Fibroblast of lung (primary cell): ENCODE data around the gene MRPS34. TPM values are rescaled to one million over a fixed set of nuclear protein-coding genes. Genes with fewer than 3 reads are reported as not detected.

Experiments
- DNase-seq, 2 donors: peaks; one replicate each; pipeline versions ENCODE4 v3.0.0 to v3.0.0-alpha.2; 2010; ENCODE audit warnings: low read depth in 2 of 2
- H2AFZ ChIP-seq: 2 replicates; pipeline ENCODE4 v1.5.1; 2012; ENCODE audit warnings: low read length, control low read depth, inconsistent platforms
- H3K27ac ChIP-seq: 2 replicates; pipeline ENCODE4 v1.5.1; 2011; ENCODE audit warnings: low read length, control low read depth; ENCODE audit not compliant: insufficient read depth
- H3K27me3 ChIP-seq: 2 replicates; pipeline ENCODE4 v1.5.1; 2011; ENCODE audit warnings: mild to moderate bottlenecking, low read length; ENCODE audit not compliant: control insufficient read depth, insufficient read depth
- H3K36me3 ChIP-seq: 2 replicates; pipeline ENCODE4 v1.5.1; 2011; ENCODE audit warnings: low read length; ENCODE audit not compliant: control insufficient read depth, insufficient read depth
- H3K4me1 ChIP-seq: 2 replicates; pipeline ENCODE4 v1.5.1; 2011; ENCODE audit warnings: low read length; ENCODE audit not compliant: control insufficient read depth, insufficient read depth; ENCODE audit errors: extremely low read depth
- H3K4me2 ChIP-seq: 2 replicates; pipeline ENCODE4 v1.5.1; 2011; ENCODE audit warnings: low read length, control low read depth; ENCODE audit not compliant: insufficient read depth; ENCODE audit errors: extremely low read depth
- H3K4me3 ChIP-seq, 4 experiments: fragments of 200-600 bp in 1 of 4; sonication (generic) in 1 of 4; replicated peaks in 1 of 4; 2 replicates each; pipeline ENCODE4 v1.5.1; 2011 to 2016; ENCODE audit warnings: low read length in 4 of 4, low read depth in 3 of 4, mild to moderate bottlenecking in 3 of 4, control low read depth in 2 of 4, inconsistent platforms in 1 of 4, mixed read lengths in 1 of 4; ENCODE audit not compliant: insufficient read depth in 1 of 4; ENCODE audit errors: control extremely low read depth in 1 of 4
- H3K79me2 ChIP-seq: 2 replicates; pipeline ENCODE4 v1.5.1; 2012; ENCODE audit warnings: mild to moderate bottlenecking, low read length, inconsistent platforms; ENCODE audit not compliant: control insufficient read depth, insufficient read depth
- H3K9ac ChIP-seq: 2 replicates; pipeline ENCODE4 v1.5.1; 2011; ENCODE audit warnings: mild to moderate bottlenecking, low read length, control low read depth; ENCODE audit not compliant: insufficient read depth
- H3K9me3 ChIP-seq: 2 replicates; pipeline ENCODE4 v1.5.1; 2012; ENCODE audit warnings: low read depth, low read length; ENCODE audit not compliant: control insufficient read depth, insufficient read depth
- H4K20me1 ChIP-seq: 2 replicates; pipeline ENCODE4 v1.5.1; 2011; ENCODE audit warnings: low read length; ENCODE audit not compliant: control insufficient read depth, insufficient read depth; ENCODE audit errors: extremely low read depth
- EZH2 ChIP-seq: IDR thresholded peaks from 2 replicates; pipeline ENCODE4 v1.5.1; 2012; ENCODE audit warnings: low read length, control low read depth, mild to moderate bottlenecking; ENCODE audit errors: missing control alignments
- polyA plus RNA-seq, 2 donors: library from polyadenylated mRNA; depleted of rRNA in 1 of 2; stranded (reverse) in 1 of 2; unstranded in 1 of 2; fragments of >200 nt; gene quantifications; 2 replicates each; pipeline ENCODE4 v1.2.1, GENCODE V29; 2011 to 2012; ENCODE audit warnings: missing spikeins in 1 of 2
- total RNA-seq: library from RNA; depleted of rRNA; stranded (reverse); fragments of >200 nt; gene quantifications from 2 replicates; pipeline ENCODE4 v1.2.1, GENCODE V29; 2014
- TF ChIP-seq, protein P1 (sequence below), 2 donors: IDR thresholded peaks in 1 of 2; conservative IDR thresholded peaks in 1 of 2; 1 replicate in 1 of 2; 2 replicates in 1 of 2; pipeline ENCODE4 v1.5.1; 2011 to 2012; ENCODE audit warnings: low read length in 2 of 2, control low read depth in 1 of 2, inconsistent platforms in 1 of 2, low read depth in 1 of 2, mild to moderate bottlenecking in 1 of 2

Gene MRPS34
- total and polyA plus RNA-seq, 2 donors (not counting 1 experiment from before 2014, with no cell fraction given), result 40.1 to 74.3 TPM

DNA sequence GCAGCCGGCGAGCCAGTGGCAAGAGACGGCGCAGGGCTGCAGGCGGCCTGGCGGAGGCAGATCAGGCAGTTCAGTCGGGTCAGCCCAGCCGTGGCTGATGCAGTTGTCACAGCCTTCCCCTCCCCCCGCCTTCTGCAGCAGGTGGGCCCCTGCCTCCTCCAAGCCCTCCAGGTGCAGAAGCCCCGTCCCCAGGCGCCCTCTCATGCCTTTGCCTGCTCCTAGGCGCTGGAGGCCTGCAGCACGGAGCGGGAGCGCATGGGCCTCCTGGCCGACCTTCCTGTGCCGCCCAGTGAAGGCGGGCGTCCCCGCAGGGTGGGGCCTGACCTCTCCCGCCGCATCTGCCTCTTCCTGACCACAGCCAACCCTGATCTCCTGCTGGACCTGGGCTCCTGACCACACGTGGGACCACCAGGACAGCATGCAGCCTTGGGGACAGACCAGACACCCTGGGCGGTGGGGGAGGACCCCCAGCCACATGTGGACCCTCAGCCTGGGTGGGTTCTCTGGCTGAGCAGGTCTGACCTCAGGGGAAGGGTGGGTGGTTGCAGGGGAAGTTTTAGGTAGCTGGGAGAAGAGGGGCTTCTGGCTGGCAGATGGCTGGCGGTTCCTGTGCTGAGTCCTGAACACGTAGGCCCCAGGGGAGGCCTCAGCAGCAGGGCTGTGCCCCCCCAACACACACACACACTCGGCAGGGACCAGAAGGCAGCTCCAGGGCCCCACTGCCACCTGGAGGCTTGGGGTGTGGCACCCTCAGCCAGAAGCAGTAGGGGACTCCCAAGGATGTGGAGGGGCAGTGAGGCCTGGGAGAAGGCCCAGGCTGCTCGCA is 3.1 kb upstream of the MRPS34 start:
- H3K36me3 ChIP-seq, result peaks cover 22% of the 10 kb centered on the region
- H3K9me3 ChIP-seq, result no peaks in the 10 kb centered on the region
- no peak overlapping the region for H2AFZ ChIP-seq
- no peak for DNase-seq
- no peak overlapping the region for H3K27ac ChIP-seq
- no peaks in the 10 kb centered on the region for H3K27me3 ChIP-seq
- no peak overlapping the region for H3K9ac ChIP-seq
- peaks cover 31% of the 10 kb centered on the region for H3K79me2 ChIP-seq
- no peaks in the 10 kb centered on the region for H4K20me1 ChIP-seq
- no peak overlapping the region for H3K4me2 ChIP-seq
- no peak overlapping the region for H3K4me3 ChIP-seq
- H3K4me1 ChIP-seq, result peaks cover 13% of the 10 kb centered on the region
- TF ChIP-seq EZH2, result no peak
- TF ChIP-seq, protein P1, sequence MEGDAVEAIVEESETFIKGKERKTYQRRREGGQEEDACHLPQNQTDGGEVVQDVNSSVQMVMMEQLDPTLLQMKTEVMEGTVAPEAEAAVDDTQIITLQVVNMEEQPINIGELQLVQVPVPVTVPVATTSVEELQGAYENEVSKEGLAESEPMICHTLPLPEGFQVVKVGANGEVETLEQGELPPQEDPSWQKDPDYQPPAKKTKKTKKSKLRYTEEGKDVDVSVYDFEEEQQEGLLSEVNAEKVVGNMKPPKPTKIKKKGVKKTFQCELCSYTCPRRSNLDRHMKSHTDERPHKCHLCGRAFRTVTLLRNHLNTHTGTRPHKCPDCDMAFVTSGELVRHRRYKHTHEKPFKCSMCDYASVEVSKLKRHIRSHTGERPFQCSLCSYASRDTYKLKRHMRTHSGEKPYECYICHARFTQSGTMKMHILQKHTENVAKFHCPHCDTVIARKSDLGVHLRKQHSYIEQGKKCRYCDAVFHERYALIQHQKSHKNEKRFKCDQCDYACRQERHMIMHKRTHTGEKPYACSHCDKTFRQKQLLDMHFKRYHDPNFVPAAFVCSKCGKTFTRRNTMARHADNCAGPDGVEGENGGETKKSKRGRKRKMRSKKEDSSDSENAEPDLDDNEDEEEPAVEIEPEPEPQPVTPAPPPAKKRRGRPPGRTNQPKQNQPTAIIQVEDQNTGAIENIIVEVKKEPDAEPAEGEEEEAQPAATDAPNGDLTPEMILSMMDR (conservative IDR thresholded peaks at IDR 0.05 in 1 of 2, IDR thresholded peaks at IDR 0.05 in 1 of 2; ENCODE audit: low read depth in 1 of 2, low read length in 2 of 2), result no peak

DNA sequence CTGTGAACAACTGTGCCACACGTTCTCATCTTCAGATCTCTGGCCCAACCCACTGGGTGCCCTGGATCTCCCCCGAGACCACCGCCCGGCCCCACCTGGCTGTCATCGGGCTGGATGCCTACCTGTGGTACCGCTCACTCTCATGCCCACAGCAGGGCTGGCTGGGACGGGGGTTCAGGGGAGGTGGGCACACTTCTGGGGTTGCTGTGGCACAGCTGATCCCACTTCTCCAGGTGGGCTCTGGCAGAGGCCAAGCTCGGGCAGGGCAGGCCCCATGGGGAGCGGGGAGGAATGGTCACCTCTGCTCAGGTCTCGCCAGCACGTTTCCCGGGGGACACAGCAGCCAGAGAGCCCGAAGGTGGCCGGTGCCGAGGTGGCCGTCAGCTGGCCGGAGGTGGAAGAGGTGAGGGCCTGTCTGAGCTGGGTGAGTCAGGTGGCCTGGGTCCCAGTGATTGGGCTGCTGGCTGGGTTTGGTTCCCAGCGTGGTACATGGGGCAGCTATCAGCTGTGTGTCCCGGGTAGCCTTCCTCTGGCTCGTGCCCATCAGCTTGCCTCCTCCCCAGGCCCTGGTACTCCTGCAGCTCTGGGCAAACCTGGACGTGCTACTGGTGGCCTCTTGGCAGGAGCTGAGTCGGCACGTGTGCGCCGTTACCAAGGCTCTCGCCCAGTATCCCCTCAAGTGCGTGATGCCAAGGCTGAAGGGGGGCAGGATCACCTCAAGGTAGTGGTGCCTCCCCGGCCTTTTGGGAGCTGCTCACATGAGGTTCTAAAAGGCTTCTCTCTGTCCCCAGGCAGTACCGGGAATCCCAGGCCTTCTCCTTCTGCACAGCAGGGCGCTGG is 2.3 kb upstream of the MRPS34 start:
- Histone ChIP-seq H3K27me3 (no peaks in the 10 kb centered on the region), H3K4me3 (peak overlapping the region in 1 of 4 experiments; percentile 7), H4K20me1 (no peaks in the 10 kb centered on the region), H3K4me2 (no peak overlapping the region), H2AFZ (no peak overlapping the region), H3K9ac (no peak overlapping the region), H3K36me3 (peaks cover 21% of the 10 kb centered on the region), H3K4me1 (peaks cover 18% of the 10 kb centered on the region), H3K27ac (no peak overlapping the region), H3K79me2 (peaks cover 31% of the 10 kb centered on the region), H3K9me3 (no peaks in the 10 kb centered on the region)
- DNase-seq, result no peak
- TF ChIP-seq, protein P1 (conservative IDR thresholded peaks at IDR 0.05 in 1 of 2, IDR thresholded peaks at IDR 0.05 in 1 of 2; ENCODE audit: low read depth in 1 of 2, low read length in 2 of 2), result no peak
- no peak for TF ChIP-seq EZH2

DNA sequence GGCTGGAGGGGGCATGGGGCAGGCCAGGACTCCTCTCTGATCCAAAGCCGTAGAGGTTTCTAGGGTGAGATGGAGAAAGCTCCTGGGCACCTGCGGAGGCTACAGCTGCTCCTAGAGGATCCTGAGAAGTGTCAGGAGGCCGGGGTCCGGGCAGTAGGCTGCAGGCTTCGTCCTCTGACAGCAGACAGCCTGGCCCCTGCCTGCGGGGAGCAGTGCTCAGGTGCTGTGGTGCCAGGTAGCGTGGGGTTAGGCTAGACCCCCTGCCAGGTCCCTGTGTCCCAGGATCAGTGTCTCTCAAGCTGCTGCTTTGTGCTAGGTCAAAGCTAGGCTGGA is 1.5 kb upstream of the MRPS34 start:
- peak overlapping the region in 3 of 4 experiments; percentile 69 to 89 (median 84) for H3K4me3 ChIP-seq
- H3K4me1 ChIP-seq, result peaks cover 21% of the 10 kb centered on the region

More for the DNA sequence above, 1.5 kb upstream of the MRPS34 start:
- Histone ChIP-seq H3K27me3 (no peaks in the 10 kb centered on the region), H4K20me1 (no peaks in the 10 kb centered on the region), H3K27ac (no peak overlapping the region), H3K36me3 (peaks cover 21% of the 10 kb centered on the region), H3K9me3 (no peaks in the 10 kb centered on the region), H3K9ac (peak overlapping the region; percentile 16), H2AFZ (no peak overlapping the region), H3K79me2 (peaks cover 31% of the 10 kb centered on the region), H3K4me2 (peak overlapping the region; percentile 96)
- no peak for DNase-seq
- TF ChIP-seq, protein P1 (conservative IDR thresholded peaks at IDR 0.05 in 1 of 2, IDR thresholded peaks at IDR 0.05 in 1 of 2; ENCODE audit: low read depth in 1 of 2, low read length in 2 of 2), result no peak
- no peak for TF ChIP-seq EZH2
